GM21447 (cell line): Measurements from ENCODE around the gene SKIC2.
"Not testable (repeated sequence)": the region's sequence is repeated elsewhere in the genome, so short reads cannot be mapped to it uniquely, and the experiment has no call there.

ENCODE experiments used
- ATAC-seq: cut with Tn5 transposase; IDR thresholded peaks from one replicate; pipeline ENCODE4 v1.9.1; 2021; ENCODE audit not compliant: unreplicated experiment

SKIC2 gene

GRCh38 chr6:31958741-31959739 lies at the start of gene SKIC2, which contains the start of gene NELFE:
SKIC2 (plus strand) TSS chr6:31959175; CDS start chr6:31959193, 18 bp downstream.
NELFE (minus strand) TSS chr6:31958971; CDS start chr6:31958446, 525 bp downstream.
- peak; percentile 93 for ATAC-seq

- ATAC-seq, result not testable (repeated sequence)
Measured at GRCh38 chr6:31909298-31909697, 49.7 kb upstream of the SKIC2 start.

GRCh38 chr6:31911826-31912585 lies 47.0 kb upstream of the SKIC2 start:
- ATAC-seq, result no peak

- ATAC-seq, result no peak
Measured at GRCh38 chr6:31915351-31915750, 43.6 kb upstream of the SKIC2 start.

GRCh38 chr6:31915756-31916155 lies 43.2 kb upstream of the SKIC2 start:
- ATAC-seq, result no peak

GRCh38 chr6:31918069-31918720 lies 40.8 kb upstream of the SKIC2 start:
- no peak for ATAC-seq

GRCh38 chr6:31919624-31920303 lies 39.2 kb upstream of the SKIC2 start:
- ATAC-seq, result no peak

GRCh38 chr6:31920811-31921210 lies 38.2 kb upstream of the SKIC2 start:
- ATAC-seq, result no peak

- ATAC-seq, result no peak
Measured at GRCh38 chr6:31922942-31923341, 36.0 kb upstream of the SKIC2 start.

GRCh38 chr6:31927242-31927862 lies 31.6 kb upstream of the SKIC2 start, which contains the start of gene C2:
C2 (plus strand) TSS chr6:31927717; CDS start chr6:31927753, 36 bp downstream.
- ATAC-seq, result no peak

GRCh38 chr6:31927863-31928671 lies 30.9 kb upstream of the SKIC2 start:
- ATAC-seq, result no peak

GRCh38 chr6:31928672-31928939 lies 30.4 kb upstream of the SKIC2 start:
- ATAC-seq, result no peak

- ATAC-seq, result no peak
Measured at GRCh38 chr6:31930962-31931361, 28.0 kb upstream of the SKIC2 start.

- ATAC-seq, result not testable (repeated sequence)
Measured at GRCh38 chr6:31932137-31932536, 26.8 kb upstream of the SKIC2 start.

- ATAC-seq, result no peak
Measured at GRCh38 chr6:31933537-31933936, 25.4 kb upstream of the SKIC2 start.

- ATAC-seq, result no peak
Measured at GRCh38 chr6:31935021-31935420, 24.0 kb upstream of the SKIC2 start.

- no peak for ATAC-seq
Measured at GRCh38 chr6:31935823-31936222, 23.2 kb upstream of the SKIC2 start.

GRCh38 chr6:31940256-31940664 lies 18.7 kb upstream of the SKIC2 start:
- no peak for ATAC-seq

- ATAC-seq, result no peak
Measured at GRCh38 chr6:31943742-31944141, 15.2 kb upstream of the SKIC2 start.

- ATAC-seq, result no peak
Measured at GRCh38 chr6:31945154-31945506, 13.8 kb upstream of the SKIC2 start.
